SU-DHL-6 (cell line): ENCODE data around the gene SRGAP1.

Experiments used
- H2AFZ ChIP-seq: fragments of 200-600 bp; sonication (generic); 2 replicates; pipeline ENCODE4 v1.6.1; 2014; ENCODE audit warnings: low read depth, mild to moderate bottlenecking, moderate library complexity, mixed read lengths, antibody characterized with exemption, low read length; ENCODE audit not compliant: severe bottlenecking
- H3F3A ChIP-seq: fragments of 200-600 bp; shearing (Covaris generic); 2 replicates; pipeline ENCODE4 v1.6.0; 2016; ENCODE audit warnings: antibody characterized with exemption, mild to moderate bottlenecking; ENCODE audit not compliant: insufficient read depth
- H3K27ac ChIP-seq: fragments of 200-600 bp; sonication (generic); 2 replicates; pipeline ENCODE4 v1.5.1; 2016; ENCODE audit warnings: low read depth, mild to moderate bottlenecking, low read length, moderate library complexity, mixed read lengths
- H3K27me3 ChIP-seq: fragments of 200-600 bp; sonication (generic), shearing (Covaris generic); 2 replicates; pipeline ENCODE4 v1.6.0; 2014; ENCODE audit warnings: mild to moderate bottlenecking, low read length
- H3K36me3 ChIP-seq: fragments of 200-600 bp; sonication (generic); 2 replicates; pipeline ENCODE4 v1.6.1; 2014; ENCODE audit warnings: mild to moderate bottlenecking, low read length, mixed read lengths
- H3K4me2 ChIP-seq: fragments of 300-600, 200-600 bp; shearing (Covaris generic), sonication (generic); 2 replicates; pipeline ENCODE4 v1.6.0; 2014; ENCODE audit warnings: low read length, low read depth, mild to moderate bottlenecking; ENCODE audit not compliant: poor library complexity, severe bottlenecking
- H3K4me3 ChIP-seq: fragments of 200-600 bp; sonication (generic); 2 replicates; pipeline ENCODE4 v1.5.1; 2014; ENCODE audit warnings: antibody characterized with exemption, low read length, mild to moderate bottlenecking, mixed read lengths; ENCODE audit not compliant: insufficient read depth, poor library complexity, severe bottlenecking
- H3K79me2 ChIP-seq: fragments of 200-600 bp; sonication (generic); 2 replicates; pipeline ENCODE4 v1.6.1; 2014; ENCODE audit warnings: mild to moderate bottlenecking, low read length, moderate library complexity; ENCODE audit not compliant: insufficient read depth
- H3K9ac ChIP-seq: fragments of 200-600 bp; sonication (generic); 2 replicates; pipeline ENCODE4 v1.7.0; 2014; ENCODE audit warnings: mild to moderate bottlenecking, low read length
- H3K9me2 ChIP-seq: fragments of 200-600 bp; sonication (generic); replicated peaks from 2 replicates; pipeline ENCODE4 v1.6.1; 2014; ENCODE audit warnings: low read length; ENCODE audit not compliant: insufficient read depth
- H3K9me3 ChIP-seq: fragments of 200-600 bp; sonication (generic); 2 replicates; pipeline ENCODE4 v1.6.1; 2014; ENCODE audit warnings: low read length, mixed read lengths; ENCODE audit not compliant: insufficient read depth
- H4K20me1 ChIP-seq: fragments of 200-600 bp; sonication (generic); 2 replicates; pipeline ENCODE4 v1.6.1; 2014; ENCODE audit warnings: low read depth, mild to moderate bottlenecking, antibody characterized with exemption, low read length, moderate library complexity, mixed read lengths
- CTCF ChIP-seq: fragments of 200-600 bp; sonication (generic); IDR thresholded peaks from one replicate; pipeline ENCODE4 v1.5.1; 2017; ENCODE audit warnings: antibody characterized with exemption, mild to moderate bottlenecking, low read length, moderate library complexity; ENCODE audit not compliant: insufficient read depth, poor library complexity, severe bottlenecking
- EZH2phosphoT487 ChIP-seq: fragments of 200-600 bp; sonication (generic), shearing (Covaris generic); conservative IDR thresholded peaks from 2 replicates; pipeline ENCODE4 v1.6.1; 2018; ENCODE audit warnings: mild to moderate bottlenecking, antibody characterized with exemption, low read length, moderate library complexity, mixed read lengths

The SRGAP1 gene

GRCh38 chr12:63899396-63899795, 54.9 kb downstream of the SRGAP1 start:
- no peaks in the 10 kb centered on the region for H3K27me3 ChIP-seq

GRCh38 chr12:63900922-63901793, 56.7 kb downstream of the SRGAP1 start:
- Histone ChIP-seq H3K27me3 (no peaks in the 10 kb centered on the region), H3K79me2 (no peaks in the 10 kb centered on the region), H2AFZ (no peak overlapping the region), H3K4me2 (no peak overlapping the region), H4K20me1 (no peaks in the 10 kb centered on the region), H3K9me2 (no peaks in the 10 kb centered on the region), H3K9me3 (no peaks in the 10 kb centered on the region), H3K36me3 (no peaks in the 10 kb centered on the region), H3F3A (no peaks in the 10 kb centered on the region), H3K27ac (no peak overlapping the region), H3K9ac (no peak overlapping the region), H3K4me3 (no peak overlapping the region)
- no peak for TF ChIP-seq CTCF
- no peak for TF ChIP-seq EZH2phosphoT487

More at GRCh38 chr12:63899396-63899795, 54.9 kb downstream of the SRGAP1 start:
- Histone ChIP-seq H4K20me1 (no peaks in the 10 kb centered on the region), H3K9ac (no peak overlapping the region), H3K4me3 (no peak overlapping the region), H3K9me2 (no peaks in the 10 kb centered on the region), H2AFZ (no peak overlapping the region), H3K36me3 (no peaks in the 10 kb centered on the region), H3F3A (no peaks in the 10 kb centered on the region), H3K79me2 (no peaks in the 10 kb centered on the region), H3K27ac (no peak overlapping the region), H3K4me2 (no peak overlapping the region), H3K9me3 (no peaks in the 10 kb centered on the region)
- TF ChIP-seq CTCF = no peak
- TF ChIP-seq EZH2phosphoT487 = no peak

- no peaks in the 10 kb centered on the region for H3K9me2 ChIP-seq
- H3F3A ChIP-seq = no peaks in the 10 kb centered on the region
- no peaks in the 10 kb centered on the region for H3K27me3 ChIP-seq
- no peaks in the 10 kb centered on the region for H3K9me3 ChIP-seq
- no peaks in the 10 kb centered on the region for H4K20me1 ChIP-seq
- H3K4me3 ChIP-seq = no peak overlapping the region
- H2AFZ ChIP-seq = no peak overlapping the region
- H3K79me2 ChIP-seq = no peaks in the 10 kb centered on the region
- no peaks in the 10 kb centered on the region for H3K36me3 ChIP-seq
- H3K9ac ChIP-seq = no peak overlapping the region
- no peak overlapping the region for H3K27ac ChIP-seq
- TF ChIP-seq CTCF (no peak), EZH2phosphoT487 (no peak)
- no peak overlapping the region for H3K4me2 ChIP-seq
Observed at GRCh38 chr12:63904653-63905052, 60.2 kb downstream of the SRGAP1 start.
